COR-L47 (cell line): ENCODE data around the gene KRTAP9-2.
"Not testable (repeated sequence)": the region's sequence is repeated elsewhere in the genome, so short reads cannot be mapped to it uniquely, and the experiment has no call there.

Experiments used
- DNase-seq: peaks from one replicate; lab custom pipeline; 2025; lab: John Stamatoyannopoulos, UW

The KRTAP9-2 gene

DNA sequence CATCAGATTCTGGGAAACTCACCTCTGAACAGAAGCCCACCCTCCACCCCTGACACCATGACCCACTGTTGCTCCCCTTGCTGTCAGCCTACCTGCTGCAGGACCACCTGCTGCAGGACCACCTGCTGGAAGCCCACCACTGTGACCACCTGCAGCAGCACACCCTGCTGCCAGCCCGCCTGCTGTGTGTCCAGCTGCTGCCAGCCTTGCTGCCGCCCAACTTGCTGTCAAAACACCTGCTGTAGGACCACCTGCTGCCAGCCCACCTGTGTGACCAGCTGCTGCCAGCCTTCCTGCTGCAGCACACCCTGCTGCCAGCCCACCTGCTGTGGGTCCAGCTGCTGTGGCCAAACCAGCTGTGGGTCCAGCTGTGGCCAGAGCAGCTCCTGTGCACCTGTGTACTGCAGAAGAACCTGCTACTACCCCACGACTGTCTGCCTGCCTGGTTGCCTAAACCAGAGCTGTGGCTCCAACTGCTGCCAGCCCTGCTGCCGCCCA lies at the start of gene KRTAP9-2:
Gene KRTAP9-2, plus strand, starts transcription at position 51 of the 498 bp plus-strand sequence. Its CDS starts 7 bp downstream, at position 58.
- not testable (repeated sequence) for DNase-seq

GRCh38 chr17:41176744-41177387 lies 49.6 kb upstream of the KRTAP9-2 start:
- DNase-seq, result no peak

GRCh38 chr17:41177727-41178271 lies 48.6 kb upstream of the KRTAP9-2 start, which contains the start of gene KRTAP4-2:
Gene KRTAP4-2 (minus strand): TSS chr17:41178221. CDS start chr17:41178164, 57 bp downstream.
- no peak for DNase-seq

DNA sequence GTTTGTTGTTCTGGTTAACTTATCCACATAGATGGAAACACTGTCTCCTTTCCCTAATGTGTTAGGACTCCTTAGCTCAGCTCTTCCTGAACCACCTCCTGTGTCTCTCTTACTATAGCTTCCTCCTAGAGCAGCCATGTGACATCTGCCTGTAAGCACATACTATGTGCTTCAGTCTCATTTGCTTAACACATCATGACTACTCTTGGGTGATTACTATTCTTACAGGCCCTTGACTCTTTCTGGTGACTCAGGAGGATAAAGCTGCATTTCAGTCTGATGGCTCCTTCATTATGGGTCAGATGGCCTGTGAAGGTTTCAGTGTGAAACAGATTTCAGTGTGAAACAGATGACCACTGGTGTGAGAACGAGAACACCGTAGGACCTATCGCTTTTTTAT lies 48.1 kb upstream of the KRTAP9-2 start:
- no peak for DNase-seq

GRCh38 chr17:41178843-41179616 lies 47.4 kb upstream of the KRTAP9-2 start:
- DNase-seq, result no peak

GRCh38 chr17:41184480-41184961 lies 41.9 kb upstream of the KRTAP9-2 start, which contains the start of gene KRTAP4-1:
Gene KRTAP4-1 (minus strand): TSS chr17:41184911. CDS start chr17:41184854, 57 bp downstream.
- no peak for DNase-seq

DNA sequence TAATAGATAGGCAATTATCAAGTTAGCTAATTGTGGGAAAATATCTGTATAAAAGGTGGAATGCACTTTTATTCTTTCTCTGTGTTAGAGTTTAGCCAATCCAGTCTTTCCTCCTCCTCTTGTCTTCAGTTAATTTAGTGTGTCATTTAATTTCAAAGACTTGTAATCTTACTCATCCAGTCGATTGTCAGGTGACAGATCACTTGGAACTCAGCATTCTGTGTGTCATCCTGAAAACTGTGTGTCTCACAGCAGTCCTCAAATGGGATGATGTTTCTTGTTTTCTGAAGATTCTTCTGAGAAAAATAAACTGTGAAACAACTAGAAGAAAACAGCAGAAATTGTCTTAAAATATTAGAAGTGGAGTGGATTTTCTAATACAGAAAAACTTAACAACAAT lies 41.4 kb upstream of the KRTAP9-2 start:
- no peak for DNase-seq

- DNase-seq, result no peak
These were observed 39.6 kb upstream of the KRTAP9-2 start for GRCh38 chr17:41186872-41187271.

- DNase-seq, result not testable (repeated sequence)
These were observed 36.6 kb upstream of the KRTAP9-2 start, which contains the start of gene KRTAP9-1 for GRCh38 chr17:41189837-41190318. Gene KRTAP9-1 (plus strand): TSS chr17:41189887. CDS start chr17:41189887, 0 bp downstream.

- DNase-seq, result no peak
These were observed 36.1 kb upstream of the KRTAP9-2 start for GRCh38 chr17:41190328-41190727.

GRCh38 chr17:41196068-41196467 lies 30.4 kb upstream of the KRTAP9-2 start:
- no peak for DNase-seq

DNA sequence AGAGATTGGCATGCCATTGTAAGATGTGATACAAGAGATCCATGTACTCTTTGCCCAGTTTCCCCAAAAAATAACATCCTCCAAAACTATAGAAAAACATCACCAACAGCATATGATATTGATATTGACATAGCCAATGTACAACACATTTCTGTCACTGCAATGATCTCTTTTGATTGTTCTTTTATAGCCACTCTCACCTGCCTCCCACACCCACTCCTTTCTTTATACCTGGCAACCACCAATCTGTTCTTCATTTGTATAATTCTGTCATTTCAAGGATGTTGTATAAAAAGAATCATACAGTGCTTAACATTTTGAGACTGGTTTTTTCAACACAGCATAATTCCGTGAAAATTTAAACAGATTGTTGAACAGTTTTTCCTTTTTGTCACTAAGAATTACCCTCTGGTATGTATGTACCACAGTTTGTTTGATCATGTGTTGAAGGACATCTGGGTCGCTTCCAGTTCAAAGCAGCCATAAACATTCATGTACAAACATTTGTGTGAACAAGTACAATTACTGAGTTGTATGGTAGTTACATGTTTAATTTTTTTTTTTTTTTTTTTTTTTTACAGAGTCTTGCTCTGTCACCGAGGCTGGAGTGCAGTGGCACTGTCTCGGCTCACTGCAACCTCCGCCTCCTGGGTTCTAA lies 26.9 kb upstream of the KRTAP9-2 start:
- DNase-seq, result no peak

- DNase-seq, result peak; percentile 78
These were observed 14.5 kb upstream of the KRTAP9-2 start for GRCh38 chr17:41211845-41212466.

GRCh38 chr17:41212524-41213169 lies 13.8 kb upstream of the KRTAP9-2 start:
- DNase-seq, result peak; percentile 80

GRCh38 chr17:41215681-41216080 lies 10.8 kb upstream of the KRTAP9-2 start:
- no peak for DNase-seq

GRCh38 chr17:41223821-41224220 lies 2.6 kb upstream of the KRTAP9-2 start:
- DNase-seq, result no peak

- DNase-seq, result no peak
These were observed 397 bp upstream of the KRTAP9-2 start for GRCh38 chr17:41226051-41226450.

DNA sequence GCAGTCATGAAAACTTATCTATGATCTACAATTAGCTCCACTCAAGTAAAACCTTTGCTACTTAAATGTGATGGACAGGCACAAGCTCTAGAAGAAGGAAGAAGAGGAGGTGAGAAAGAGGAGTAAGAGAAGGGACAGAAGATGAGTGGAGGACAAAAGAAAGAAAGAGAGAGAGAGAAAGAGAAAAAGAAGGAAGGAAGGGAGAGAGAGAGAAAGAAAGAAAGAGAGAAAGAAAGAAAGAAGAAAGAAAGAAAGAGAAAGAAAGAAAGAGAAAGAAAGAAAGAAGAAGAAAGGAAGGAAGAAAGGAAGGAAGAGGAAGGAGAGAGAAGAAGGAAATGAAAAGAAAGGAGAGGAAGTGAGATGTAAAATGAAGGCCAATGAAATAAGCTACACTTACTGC lies 3.6 kb downstream of the KRTAP9-2 start:
- no peak for DNase-seq

- no peak for DNase-seq
These were observed 5.3 kb downstream of the KRTAP9-2 start for GRCh38 chr17:41231731-41232130.

GRCh38 chr17:41232399-41233105 lies 6.1 kb downstream of the KRTAP9-2 start, which contains the start of gene KRTAP9-3:
Gene KRTAP9-3 (plus strand): TSS chr17:41232449. CDS start chr17:41232502, 53 bp downstream.
- DNase-seq, result not testable (repeated sequence)
